HG03457 (cell line): Measurements from ENCODE around the gene SMG7.

Experiments used
- ATAC-seq: cut with Tn5 transposase; IDR thresholded peaks from one replicate; pipeline ENCODE4 v1.9.1; 2021; ENCODE audit warnings: moderate number of reproducible peaks; ENCODE audit not compliant: unreplicated experiment

SMG7 gene

DNA sequence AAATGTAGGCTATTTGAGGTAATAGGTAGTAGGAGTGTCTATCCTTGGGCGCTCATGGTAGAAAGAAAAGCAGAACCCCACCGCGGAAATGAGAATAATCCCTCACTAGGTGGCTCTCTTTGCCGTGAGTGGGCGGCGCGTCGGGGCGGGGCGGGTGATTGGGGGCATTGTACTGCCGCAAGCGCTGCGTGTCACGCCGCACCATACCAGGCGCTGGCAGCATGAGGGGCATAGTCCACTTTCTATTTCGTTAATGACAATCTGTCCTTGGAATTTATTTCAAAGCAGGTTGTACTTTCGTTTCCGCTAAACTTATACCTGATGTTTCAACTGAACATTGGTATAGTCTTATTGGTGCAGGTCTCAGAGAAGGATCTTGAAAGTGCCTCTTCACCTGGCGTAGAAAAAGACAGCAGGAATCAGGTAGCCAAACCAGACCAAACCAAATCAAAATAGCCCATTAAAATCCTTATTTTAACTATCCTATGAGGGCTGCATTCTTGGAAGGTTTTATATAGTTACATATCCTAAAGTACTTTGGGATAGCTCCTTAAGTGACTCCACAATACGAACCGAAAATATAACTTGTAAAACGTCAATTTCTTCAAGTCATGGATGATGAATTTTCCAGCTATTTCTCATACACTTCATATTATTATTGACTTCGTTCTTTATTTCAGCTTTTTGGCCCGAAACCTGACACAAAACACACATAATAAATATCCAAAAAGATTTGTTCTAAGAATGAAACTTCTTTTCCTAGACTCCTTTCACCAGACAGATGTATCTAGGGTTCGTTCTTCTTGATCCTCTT lies 1.9 kb upstream of the SMG7 start:
- peak; percentile 34 for ATAC-seq

GRCh38 chr1:183470961-183471742 lies 1.1 kb upstream of the SMG7 start:
- peak; percentile 27 for ATAC-seq

GRCh38 chr1:183471743-183472487 lies 384 bp upstream of the SMG7 start:
- ATAC-seq: peak; percentile 44

DNA sequence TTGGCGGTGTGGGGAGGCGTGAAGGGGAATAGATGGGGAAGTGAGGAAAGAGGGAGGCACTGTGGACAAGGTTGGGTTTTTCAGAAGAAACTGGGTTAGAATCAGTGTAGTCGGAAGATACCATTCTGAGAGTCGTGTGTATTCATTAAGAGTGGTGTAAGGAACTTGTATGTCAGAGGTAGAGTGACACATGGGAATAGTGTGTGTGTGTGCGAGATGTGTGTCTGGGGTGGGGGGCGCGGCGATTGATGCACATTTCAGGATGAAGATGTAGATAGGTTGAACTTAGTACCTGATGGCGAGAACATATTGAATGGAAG lies 878 bp downstream of the SMG7 start:
- no peak for ATAC-seq

DNA sequence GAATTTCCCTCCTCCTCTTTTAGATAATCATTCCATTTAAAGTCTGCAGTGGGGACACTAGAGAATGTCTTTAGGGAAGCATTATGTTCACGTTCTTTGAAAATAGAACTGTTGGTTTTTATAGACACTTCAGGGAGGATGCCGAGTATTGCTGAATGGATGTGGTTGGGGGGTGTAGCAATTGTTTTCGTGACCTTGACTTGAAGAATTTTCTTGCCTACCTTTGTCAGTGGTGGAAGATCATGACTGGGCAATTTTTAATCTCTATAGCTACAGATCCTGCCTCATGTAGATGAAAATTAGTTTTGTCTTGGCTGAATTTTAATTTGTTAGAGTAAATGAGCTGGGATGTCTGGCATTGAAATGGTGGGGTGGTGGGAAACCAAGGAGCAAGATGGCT lies 3.8 kb downstream of the SMG7 start:
- ATAC-seq: no peak

- ATAC-seq: peak; percentile 34
These were observed 5.9 kb downstream of the SMG7 start for GRCh38 chr1:183477986-183478781.

DNA sequence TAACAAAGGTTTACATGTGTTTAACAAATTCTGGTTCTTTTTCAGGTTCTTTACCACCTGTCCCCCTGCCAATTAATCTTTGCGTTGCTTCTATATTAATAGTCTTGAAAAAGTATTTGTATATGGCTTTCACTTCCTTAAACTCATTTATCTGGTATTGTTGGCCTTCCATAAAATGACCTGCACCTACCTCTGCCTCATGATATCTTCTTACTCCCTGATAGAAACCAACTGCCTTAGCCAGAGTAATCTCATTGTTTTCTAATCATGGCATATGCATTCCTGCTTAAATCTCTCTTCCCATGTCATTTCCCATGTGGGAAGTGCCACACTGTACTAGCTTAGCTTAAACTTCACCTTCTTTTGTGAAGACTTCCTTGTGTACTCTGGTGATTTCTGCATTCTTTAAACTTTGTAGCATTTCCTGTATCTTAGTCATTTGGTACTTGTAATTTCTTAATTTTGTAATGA lies 8.7 kb downstream of the SMG7 start:
- ATAC-seq: no peak

DNA sequence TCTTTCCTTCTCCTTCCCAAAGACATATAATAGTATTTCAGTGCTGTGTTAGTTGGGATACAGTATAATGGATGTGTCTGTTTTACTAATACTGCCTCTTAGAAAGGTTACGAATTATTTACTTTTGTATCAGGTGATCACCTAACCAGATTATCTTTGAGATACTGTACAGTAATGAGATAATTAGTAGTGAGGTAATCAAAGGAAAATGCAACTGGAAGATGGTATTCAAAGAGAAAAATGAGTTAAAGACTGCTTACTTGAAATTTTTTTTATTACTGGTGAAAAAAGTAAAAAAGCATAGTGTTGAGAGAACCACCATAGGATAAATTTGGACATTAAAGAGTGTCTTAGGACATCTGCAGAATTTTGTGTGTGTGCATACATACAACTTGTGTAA lies 10.9 kb downstream of the SMG7 start:
- ATAC-seq: no peak

DNA sequence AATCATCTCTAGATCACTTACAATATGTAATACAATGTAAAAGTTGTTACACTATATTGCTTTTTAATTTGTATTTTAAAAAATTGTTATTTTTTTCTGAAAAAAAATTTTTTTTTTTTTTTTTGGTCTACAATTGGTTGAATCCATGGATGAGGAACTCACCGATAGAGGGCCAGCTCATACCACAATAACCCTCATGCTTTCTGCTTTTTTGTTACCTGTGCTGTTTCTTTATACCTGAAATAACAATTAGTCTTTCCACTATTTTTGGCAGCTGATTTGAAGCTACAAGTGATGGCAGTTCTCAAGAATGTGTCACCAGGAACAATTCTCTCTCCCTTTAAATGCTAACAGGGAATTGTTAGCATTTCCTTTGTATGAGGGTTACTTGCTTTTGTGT lies 12.0 kb downstream of the SMG7 start:
- no peak for ATAC-seq

- ATAC-seq: no peak
These were observed 12.6 kb downstream of the SMG7 start for GRCh38 chr1:183484851-183485250.

DNA sequence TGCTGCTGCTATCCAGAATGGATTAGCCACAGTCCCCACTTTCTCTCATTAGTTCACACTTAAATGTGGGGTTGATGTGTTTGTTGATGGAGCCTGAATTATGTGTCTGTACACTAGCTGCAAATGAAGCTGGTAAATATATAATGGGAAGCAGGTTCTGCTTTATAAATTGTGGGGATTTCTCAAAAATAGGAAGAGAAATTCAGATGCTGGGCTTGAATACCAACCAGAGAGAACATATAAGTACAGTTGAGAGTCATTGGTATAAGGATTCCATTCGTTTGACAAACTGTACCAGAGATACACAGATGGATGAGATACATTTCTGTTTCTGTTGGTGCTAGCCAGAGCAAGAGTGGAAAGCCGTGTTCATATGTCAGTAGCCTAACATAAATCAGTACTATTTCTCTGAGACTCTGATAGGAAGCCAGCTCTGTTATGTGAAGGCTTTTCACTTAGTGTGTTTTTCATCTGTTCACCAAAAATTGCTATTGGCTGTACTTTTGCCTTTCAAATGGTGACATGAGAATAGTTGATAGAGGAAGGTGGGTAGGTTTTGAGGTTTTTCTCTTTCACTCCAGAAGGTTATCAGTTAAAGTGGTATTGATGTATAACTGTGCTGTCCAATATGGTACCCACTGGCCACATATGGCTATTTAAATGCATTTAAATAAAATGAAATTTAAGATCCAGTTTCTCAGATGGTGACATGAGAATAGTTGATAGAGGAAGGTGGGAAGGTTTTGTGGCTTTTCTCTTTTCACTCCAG lies 15.6 kb downstream of the SMG7 start:
- no peak for ATAC-seq

DNA sequence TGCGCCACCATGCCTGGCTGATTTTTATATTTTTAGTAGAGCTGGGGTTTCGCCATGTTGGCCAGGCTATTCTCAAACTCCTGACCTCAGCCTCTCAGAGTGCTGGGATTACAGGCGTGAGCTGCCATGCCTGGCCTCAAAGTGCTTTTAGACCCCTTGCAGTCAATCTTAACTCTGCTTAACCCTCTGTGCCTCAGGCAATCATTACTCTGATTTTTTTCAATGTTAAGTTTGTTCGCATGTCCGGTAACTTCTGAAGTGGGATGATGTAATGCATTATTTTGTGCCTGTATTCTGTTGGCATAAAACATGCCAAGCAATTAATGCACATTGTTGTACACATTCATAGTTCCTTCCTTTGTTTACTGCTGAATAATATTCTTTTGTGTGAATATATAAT lies 18.6 kb downstream of the SMG7 start:
- no peak for ATAC-seq

DNA sequence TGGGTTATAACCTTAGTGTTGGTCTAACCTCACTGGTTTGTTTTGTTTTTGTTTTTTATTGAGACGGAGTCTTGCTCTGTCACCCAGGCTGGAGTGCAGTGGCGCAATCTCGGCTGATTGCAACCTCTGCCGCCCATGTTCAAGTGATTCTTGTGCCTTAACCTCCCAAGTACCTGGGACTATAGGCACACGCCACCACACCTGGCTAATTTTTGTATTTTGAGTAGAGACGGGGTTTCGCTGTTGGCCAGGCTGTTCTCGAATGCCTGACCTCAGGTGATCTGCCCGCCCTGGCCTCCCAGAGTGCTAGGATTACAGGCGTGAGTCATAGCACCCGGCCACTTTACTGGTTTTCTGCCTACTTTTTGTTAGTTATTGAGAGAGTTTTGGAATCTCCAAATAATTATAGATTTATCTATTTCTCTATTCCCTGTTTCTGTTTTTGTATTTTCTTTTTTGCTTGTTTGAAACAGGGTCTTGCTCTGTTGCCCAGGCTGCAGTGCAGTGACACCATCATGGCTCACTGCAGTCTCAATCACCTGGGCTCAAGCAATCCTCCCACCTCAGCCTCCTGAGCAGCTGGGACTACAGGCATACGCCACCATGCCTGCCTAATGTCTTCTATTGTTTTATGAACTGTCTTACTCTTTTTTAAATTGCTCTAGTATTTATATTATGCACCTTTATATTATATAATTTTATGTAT lies 21.4 kb downstream of the SMG7 start:
- no peak for ATAC-seq

GRCh38 chr1:183495420-183495819 lies 23.1 kb downstream of the SMG7 start:
- ATAC-seq: no peak

DNA sequence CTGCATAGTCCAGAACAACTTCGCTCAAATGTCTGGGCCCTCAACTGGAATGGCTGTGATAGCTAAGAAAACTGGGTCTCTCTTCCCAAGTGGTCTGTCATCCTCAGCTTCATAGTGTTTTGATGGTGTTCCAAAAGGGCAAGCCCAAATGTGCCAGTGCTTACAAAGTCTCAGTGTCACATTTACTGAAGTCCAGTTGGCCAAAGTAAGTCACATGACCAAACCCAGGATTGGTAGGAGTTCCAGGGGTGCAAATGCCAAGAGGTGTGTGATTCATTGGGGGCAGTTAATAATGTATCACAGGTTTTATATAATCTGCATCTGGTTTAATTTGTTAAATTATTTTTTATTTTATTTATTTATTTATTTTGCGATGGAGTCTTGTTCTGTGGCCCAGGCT lies 24.9 kb downstream of the SMG7 start:
- no peak for ATAC-seq

DNA sequence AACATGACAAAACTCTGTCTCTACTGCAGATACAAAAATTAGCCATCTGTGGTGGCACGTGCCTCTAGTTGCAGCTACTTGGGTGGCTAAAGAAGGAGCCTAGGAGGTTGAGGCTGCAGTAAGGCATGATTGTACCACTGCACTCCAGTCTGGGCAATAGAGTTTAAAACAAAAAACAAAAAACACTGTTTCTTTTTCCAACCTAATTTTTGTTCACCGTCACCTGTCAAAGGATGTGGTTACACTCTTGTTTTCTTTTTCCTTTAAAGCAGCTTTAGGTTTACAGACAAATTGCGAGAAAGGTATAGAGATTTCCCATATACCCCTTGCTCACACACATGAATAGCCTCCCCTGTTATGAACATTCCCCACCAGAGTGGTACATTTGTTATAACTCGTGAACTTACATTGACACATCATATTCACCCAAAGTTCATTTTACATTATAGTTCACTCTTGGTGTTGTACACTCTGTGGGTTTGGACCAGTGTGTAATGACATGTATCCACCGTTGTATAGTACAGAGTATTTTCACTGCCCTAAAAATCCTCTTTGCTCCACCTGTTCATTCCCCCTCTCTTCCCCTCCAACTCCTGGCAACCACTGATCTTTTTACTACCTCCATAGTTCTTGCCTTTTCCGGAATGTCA lies 26.2 kb downstream of the SMG7 start:
- no peak for ATAC-seq

GRCh38 chr1:183505454-183506089 lies 33.3 kb downstream of the SMG7 start:
- ATAC-seq: no peak

- no peak for ATAC-seq
These were observed 34.3 kb downstream of the SMG7 start for GRCh38 chr1:183506561-183506960.
